K562 (cell line): ENCODE results near the gene SLC5A3. TPM values are rescaled to one million over a fixed set of nuclear protein-coding genes. Genes with fewer than 3 reads are reported as not detected.

ENCODE experiments used
- ATAC-seq: fragments of 200-7000 bp; cut with Tn5 transposase; 3 replicates; pipeline ENCODE4 v1.9.1; 2020; ENCODE audit warnings: moderate library complexity
- BruUV-seq: library from RNA; stranded (reverse); fragments of 400-500 nt; replicated peaks from 2 replicates; lab custom pipeline; 2021; lab: Mats Ljungman, UMichigan
- CTCF ChIA-PET: fragments of 300-600 bp; formaldehyde crosslinking; extraction: SDS; loops from one replicate; lab custom pipeline; 2021; ENCODE audit warnings: low intra/inter-chr PET ratio; lab: Yijun Ruan, JAX
- POLR2A ChIA-PET: fragments of 300-600, 350-650 bp; sonication (Branson Sonifier 250); formaldehyde crosslinking; extraction: SDS; loops from one replicate; lab custom pipeline; 2021; ENCODE audit warnings: antibody characterized with exemption, inconsistent platforms; lab: Yijun Ruan, JAX
- DNase-seq, 4 experiments: peaks; one replicate each; pipeline versions ENCODE4 v3.0.0 to v3.0.0-alpha.2; 2011 to 2018; ENCODE audit warnings: low spot score in 3 of 4, mixed read lengths in 3 of 4; ENCODE audit errors: extremely low read depth in 1 of 4
- FAIRE-seq: peaks from 2 replicates; lab custom pipeline; 2011; peaks lifted over from hg19 to GRCh38; lab: Jason Lieb, UNC
- H2AFZ ChIP-seq: 2 replicates; pipeline ENCODE4 v1.6.0; 2011; ENCODE audit warnings: low read depth, low read length, control low read depth, inconsistent platforms
- H3K27ac ChIP-seq: fragments of 200-600 bp; 3 replicates; pipeline ENCODE4 v1.8.0; 2011; ENCODE audit warnings: low read depth, mild to moderate bottlenecking, control low read depth, inconsistent platforms, low read length, moderate library complexity, mixed read lengths; ENCODE audit errors: extremely low read depth
- H3K27me3 ChIP-seq, 2 experiments: fragments of 300-600 bp in 1 of 2; 2 replicates in 1 of 2; 3 replicates in 1 of 2; pipeline versions ENCODE4 v1.6.0 to v1.8.0; 2011; ENCODE audit warnings: inconsistent platforms in 2 of 2, low read length in 2 of 2, mild to moderate bottlenecking in 1 of 2, mixed read lengths in 1 of 2, moderate library complexity in 1 of 2; ENCODE audit not compliant: control insufficient read depth in 2 of 2, insufficient read depth in 2 of 2
- H3K36me3 ChIP-seq: fragments of 300-600 bp; 3 replicates; pipeline ENCODE4 v1.8.0; 2011; ENCODE audit warnings: mild to moderate bottlenecking, low read length, inconsistent platforms; ENCODE audit not compliant: control insufficient read depth, insufficient read depth
- H3K4me1 ChIP-seq, 2 experiments: fragments of 200-600 bp in 1 of 2; replicated peaks in 1 of 2; 2 replicates in 1 of 2; 3 replicates in 1 of 2; pipeline versions ENCODE4 v1.5.1 to v1.8.0; 2011; ENCODE audit warnings: inconsistent platforms in 2 of 2, low read length in 2 of 2, mild to moderate bottlenecking in 1 of 2, mixed read lengths in 1 of 2, moderate library complexity in 1 of 2; ENCODE audit not compliant: control insufficient read depth in 2 of 2, insufficient read depth in 2 of 2
- H3K4me2 ChIP-seq: 2 replicates; pipeline ENCODE4 v1.6.1; 2011; ENCODE audit warnings: low read length, control low read depth, inconsistent platforms, mixed read lengths; ENCODE audit not compliant: insufficient read depth
- H3K4me3 ChIP-seq: fragments of 200-600 bp; sonication (generic), shearing (Covaris generic); 2 replicates; pipeline ENCODE4 v1.5.1; 2016; ENCODE audit warnings: control low read depth, inconsistent platforms
- H3K79me2 ChIP-seq: fragments of 200-600 bp; 3 replicates; pipeline ENCODE4 v1.8.0; 2011; ENCODE audit warnings: low read length, inconsistent platforms; ENCODE audit not compliant: control insufficient read depth, insufficient read depth
- H3K9ac ChIP-seq, 2 experiments: 2 replicates each; pipeline versions ENCODE4 v1.6.0 to v1.6.1; 2011; ENCODE audit warnings: low read depth in 2 of 2, low read length in 2 of 2, control low read depth in 1 of 2, inconsistent platforms in 1 of 2, mild to moderate bottlenecking in 1 of 2, mixed read lengths in 1 of 2; ENCODE audit not compliant: insufficient read depth in 1 of 2
- H3K9me1 ChIP-seq: one replicate; pipeline ENCODE4 v1.6.0; 2011; ENCODE audit warnings: inconsistent platforms, mild to moderate bottlenecking, low read length, moderate library complexity; ENCODE audit not compliant: control insufficient read depth, insufficient read depth
- H3K9me3 ChIP-seq: replicated peaks from 2 replicates; pipeline ENCODE4 v1.5.1; 2011; ENCODE audit warnings: low read depth, low read length, inconsistent platforms; ENCODE audit not compliant: control insufficient read depth, insufficient read depth
- H4K20me1 ChIP-seq: replicated peaks from 2 replicates; pipeline ENCODE4 v1.6.1; 2011; ENCODE audit warnings: low read length, inconsistent platforms, mixed read lengths; ENCODE audit not compliant: control insufficient read depth, insufficient read depth
- ZBTB7A ChIP-seq: IDR thresholded peaks from 2 replicates; pipeline ENCODE4 v1.6.1; 2011; ENCODE audit warnings: low read depth, mild to moderate bottlenecking, low read length, moderate library complexity, borderline replicate concordance; ENCODE audit not compliant: control insufficient read depth
- in situ Hi-C: fragments of 300-500 bp; cut with MboI; formaldehyde crosslinking; loops from 4 replicates; pipeline ENCODE4 v1.15.0; 2018; ENCODE audit warnings: inconsistent platforms, mixed read lengths
- intact Hi-C: fragments of 100-400 bp; cut with micrococcal nuclease; formaldehyde crosslinking; loops from 2 replicates; pipeline ENCODE4 v1.14.2; 2022
- polyA plus RNA-seq, 8 experiments: library from polyadenylated mRNA; depleted of rRNA in 4 of 8; stranded (reverse) in 5 of 8; unstranded in 3 of 8; fragments of >200 nt; fragmentation: Nextera tagmentation in 2 of 8; fragmentation: Illumina TruSeq in 1 of 8; extraction: Ambion mirVana in 2 of 8; extraction: Trizol in 1 of 8; gene quantifications; 2 replicates each; pipeline versions ENCODE4 v1.2.1 to v1.2.3, GENCODE V29; 2011 to 2014; ENCODE audit warnings: inconsistent platforms in 1 of 8, missing spikeins in 1 of 8
- total RNA-seq, 7 experiments: library from RNA; depleted of rRNA in 6 of 7; stranded (reverse); fragments of >200 nt in 6 of 7; fragmentation: Illumina TruSeq in 2 of 7; extraction: Trizol in 2 of 7; gene quantifications; 2 replicates each; pipeline versions ENCODE4 v1.2.1 to v1.2.3, GENCODE V29; 2011 to 2021; ENCODE audit warnings: low replicate concordance in 1 of 7
- TF ChIP-seq, protein P1 (sequence below), 2 experiments: fragments of 450-650 bp in 1 of 2; sonication (generic) in 1 of 2; formaldehyde crosslinking in 1 of 2; IDR thresholded peaks; 2 replicates each; pipeline versions ENCODE4 v1.7.1 to v1.9.0; 2016 to 2022; ENCODE audit warnings: inconsistent platforms in 1 of 2, mild to moderate bottlenecking in 1 of 2, missing genetic modification reagents in 1 of 2

Gene SLC5A3
- total and polyA plus RNA-seq, 9 of the 15 experiments (the other 6 are each of a cell fraction or from before 2014, with no cell fraction given), result 2.9 to 20.6 (median 9.0) TPM

DNA sequence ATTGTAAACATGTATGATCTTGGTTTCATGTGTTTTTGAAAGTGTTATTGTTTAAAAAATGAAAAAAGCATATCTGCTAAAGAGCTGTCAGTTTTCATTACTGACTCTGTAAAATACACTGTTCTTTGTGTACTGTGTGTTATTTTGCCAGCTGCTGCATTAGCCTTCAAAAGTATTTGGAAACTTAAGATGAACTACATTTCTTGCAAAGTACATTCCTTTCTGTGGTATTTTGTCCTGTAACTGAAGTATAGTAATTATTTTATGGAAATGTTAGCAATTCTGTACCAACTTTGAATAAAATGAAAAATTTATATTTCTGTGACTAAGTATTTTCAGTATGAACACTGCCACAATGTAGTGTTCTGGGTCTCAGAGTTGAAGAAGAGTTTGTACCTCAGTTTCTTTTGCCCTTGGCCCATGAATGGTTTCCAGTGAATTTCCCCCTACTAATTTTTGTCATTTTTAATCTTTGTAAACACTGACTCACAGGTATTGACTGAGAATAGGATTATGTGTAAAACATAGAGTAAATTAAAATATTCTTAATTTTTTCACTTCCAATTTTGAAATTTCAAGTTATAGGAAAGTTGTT lies 32.7 kb downstream of the SLC5A3 start:
- no peak overlapping the region for H3K27ac ChIP-seq
- no peak overlapping the region for H3K9ac ChIP-seq
- no peak for FAIRE-seq
- H3K4me2 ChIP-seq, result no peak overlapping the region
- no TSS peak for BruUV-seq
- ATAC-seq, result no peak
- H3K36me3 ChIP-seq, result peaks cover 12% of the 10 kb centered on the region
- H3K9me1 ChIP-seq, result no peaks in the 10 kb centered on the region
- H3K79me2 ChIP-seq, result peaks cover 66% of the 10 kb centered on the region
- no peak overlapping the region for H2AFZ ChIP-seq
- in situ Hi-C loops, result loop anchor here (10.0 kb wide), 1 partner anchor 181 kb away; no protein-coding TSS in a partner anchor
- H3K4me3 ChIP-seq, result no peak overlapping the region
- H3K4me1 ChIP-seq, result peaks cover 4 to 18% of the 10 kb centered on the region in 2 experiments; a peak in 4 of 5 replicates
- H3K27me3 ChIP-seq, result no peaks in the 10 kb centered on the region
- no peaks in the 10 kb centered on the region for H4K20me1 ChIP-seq
- DNase-seq, result no peak
- intact Hi-C loops, result no loop called here
- no peaks in the 10 kb centered on the region for H3K9me3 ChIP-seq
- TF ChIP-seq ZBTB7A, result no peak
- TF ChIP-seq, protein P1, sequence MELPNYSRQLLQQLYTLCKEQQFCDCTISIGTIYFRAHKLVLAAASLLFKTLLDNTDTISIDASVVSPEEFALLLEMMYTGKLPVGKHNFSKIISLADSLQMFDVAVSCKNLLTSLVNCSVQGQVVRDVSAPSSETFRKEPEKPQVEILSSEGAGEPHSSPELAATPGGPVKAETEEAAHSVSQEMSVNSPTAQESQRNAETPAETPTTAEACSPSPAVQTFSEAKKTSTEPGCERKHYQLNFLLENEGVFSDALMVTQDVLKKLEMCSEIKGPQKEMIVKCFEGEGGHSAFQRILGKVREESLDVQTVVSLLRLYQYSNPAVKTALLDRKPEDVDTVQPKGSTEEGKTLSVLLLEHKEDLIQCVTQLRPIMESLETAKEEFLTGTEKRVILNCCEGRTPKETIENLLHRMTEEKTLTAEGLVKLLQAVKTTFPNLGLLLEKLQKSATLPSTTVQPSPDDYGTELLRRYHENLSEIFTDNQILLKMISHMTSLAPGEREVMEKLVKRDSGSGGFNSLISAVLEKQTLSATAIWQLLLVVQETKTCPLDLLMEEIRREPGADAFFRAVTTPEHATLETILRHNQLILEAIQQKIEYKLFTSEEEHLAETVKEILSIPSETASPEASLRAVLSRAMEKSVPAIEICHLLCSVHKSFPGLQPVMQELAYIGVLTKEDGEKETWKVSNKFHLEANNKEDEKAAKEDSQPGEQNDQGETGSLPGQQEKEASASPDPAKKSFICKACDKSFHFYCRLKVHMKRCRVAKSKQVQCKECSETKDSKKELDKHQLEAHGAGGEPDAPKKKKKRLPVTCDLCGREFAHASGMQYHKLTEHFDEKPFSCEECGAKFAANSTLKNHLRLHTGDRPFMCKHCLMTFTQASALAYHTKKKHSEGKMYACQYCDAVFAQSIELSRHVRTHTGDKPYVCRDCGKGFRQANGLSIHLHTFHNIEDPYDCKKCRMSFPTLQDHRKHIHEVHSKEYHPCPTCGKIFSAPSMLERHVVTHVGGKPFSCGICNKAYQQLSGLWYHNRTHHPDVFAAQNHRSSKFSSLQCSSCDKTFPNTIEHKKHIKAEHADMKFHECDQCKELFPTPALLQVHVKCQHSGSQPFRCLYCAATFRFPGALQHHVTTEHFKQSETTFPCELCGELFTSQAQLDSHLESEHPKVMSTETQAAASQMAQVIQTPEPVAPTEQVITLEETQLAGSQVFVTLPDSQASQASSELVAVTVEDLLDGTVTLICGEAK (IDR thresholded peaks at IDR 0.05), result no peak
- TF ChIP-seq, protein P1 (CRISPR knock-in tag; IDR thresholded peaks at IDR 0.05), result no peak
- ChIA-PET CTCF (no interaction called here), POLR2A (no interaction called here)
